Breast epithelium (tissue), 3 donors: ENCODE measurements around the gene RBMS2.

Source experiments
- POLR2AphosphoS5 ChIP-seq, 3 donors: sonication (generic); formaldehyde crosslinking; IDR thresholded peaks; one replicate each; pipeline ENCODE4 v1.6.1; 2017; ENCODE audit warnings: antibody characterized with exemption in 3 of 3
- TF ChIP-seq, protein P1 (sequence below), 3 donors: fragments of 450-650 bp; IDR thresholded peaks; one replicate each; pipeline ENCODE4 v1.5.1; 2016 to 2017; ENCODE audit warnings: antibody characterized with exemption in 3 of 3, mild to moderate bottlenecking in 3 of 3, moderate library complexity in 3 of 3

DNA sequence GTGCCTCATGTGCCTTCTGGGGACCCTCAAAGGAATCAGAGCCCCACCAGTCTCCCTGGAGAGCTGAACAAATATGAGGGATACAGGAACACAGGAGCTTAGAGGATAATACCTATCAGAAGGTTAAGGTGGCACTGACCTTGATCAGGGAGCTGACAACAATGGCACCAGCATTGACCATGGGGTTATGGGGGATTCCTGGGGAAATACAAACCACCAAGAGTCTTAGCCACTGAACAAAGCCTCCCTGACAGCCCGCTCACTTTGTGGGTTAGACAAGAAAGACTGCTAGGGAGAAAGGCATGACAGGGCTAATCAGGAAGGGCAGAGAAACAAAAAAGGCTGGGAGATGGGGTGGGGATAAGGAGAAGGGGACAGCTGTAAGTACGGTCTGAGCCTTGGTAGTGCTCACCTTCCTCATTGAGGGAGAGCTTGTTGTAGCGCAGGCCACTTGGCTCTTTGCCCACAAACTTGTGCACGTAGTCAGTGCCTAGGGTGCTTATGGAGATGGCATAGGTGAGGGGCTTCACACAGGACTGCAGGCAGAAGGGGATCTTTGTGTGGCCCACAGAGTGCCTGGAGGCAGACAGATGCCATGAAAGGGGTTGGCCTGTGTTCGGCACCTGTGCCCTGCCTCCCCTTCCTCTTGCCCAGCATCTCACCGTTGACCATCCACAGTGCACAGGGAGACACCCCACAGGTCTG is 43.9 kb upstream of the RBMS2 start:
- no peak for TF ChIP-seq POLR2AphosphoS5 (IDR thresholded peaks at IDR 0.05)
- TF ChIP-seq, protein P1, sequence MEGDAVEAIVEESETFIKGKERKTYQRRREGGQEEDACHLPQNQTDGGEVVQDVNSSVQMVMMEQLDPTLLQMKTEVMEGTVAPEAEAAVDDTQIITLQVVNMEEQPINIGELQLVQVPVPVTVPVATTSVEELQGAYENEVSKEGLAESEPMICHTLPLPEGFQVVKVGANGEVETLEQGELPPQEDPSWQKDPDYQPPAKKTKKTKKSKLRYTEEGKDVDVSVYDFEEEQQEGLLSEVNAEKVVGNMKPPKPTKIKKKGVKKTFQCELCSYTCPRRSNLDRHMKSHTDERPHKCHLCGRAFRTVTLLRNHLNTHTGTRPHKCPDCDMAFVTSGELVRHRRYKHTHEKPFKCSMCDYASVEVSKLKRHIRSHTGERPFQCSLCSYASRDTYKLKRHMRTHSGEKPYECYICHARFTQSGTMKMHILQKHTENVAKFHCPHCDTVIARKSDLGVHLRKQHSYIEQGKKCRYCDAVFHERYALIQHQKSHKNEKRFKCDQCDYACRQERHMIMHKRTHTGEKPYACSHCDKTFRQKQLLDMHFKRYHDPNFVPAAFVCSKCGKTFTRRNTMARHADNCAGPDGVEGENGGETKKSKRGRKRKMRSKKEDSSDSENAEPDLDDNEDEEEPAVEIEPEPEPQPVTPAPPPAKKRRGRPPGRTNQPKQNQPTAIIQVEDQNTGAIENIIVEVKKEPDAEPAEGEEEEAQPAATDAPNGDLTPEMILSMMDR (IDR thresholded peaks at IDR 0.05) = no peak
